A549 (cell line): ENCODE results near the gene ARMH1. TPM values are rescaled to one million over a fixed set of nuclear protein-coding genes. Genes with fewer than 3 reads are reported as not detected.

ENCODE experiments used
- ATAC-seq, 2 experiments: fragments of 200-7000 bp in 1 of 2; fragments of >200 bp in 1 of 2; cut with Nextera tagmentation in 1 of 2; cut with Tn5 transposase in 1 of 2; 3 replicates each; pipeline versions ENCODE4 v1.8.0 to v1.9.1; 2018 to 2020; ENCODE audit warnings: mild to moderate bottlenecking in 1 of 2, moderate library complexity in 1 of 2
- CTCF ChIA-PET: fragments of 300-600 bp; sonication (Branson Sonifier 250); formaldehyde crosslinking; extraction: SDS; loops from one replicate; lab custom pipeline; 2021; ENCODE audit warnings: antibody characterized with exemption, inconsistent platforms; lab: Yijun Ruan, JAX
- POLR2A ChIA-PET: fragments of 350-600 bp; formaldehyde crosslinking; extraction: SDS; loops from one replicate; lab custom pipeline; 2021; ENCODE audit warnings: antibody characterized with exemption, inconsistent platforms; lab: Yijun Ruan, JAX
- DNase-seq, 2 experiments: peaks; one replicate each; pipeline versions ENCODE4 v3.0.0 to v3.0.0-alpha.2; 2011 to 2016; ENCODE audit warnings: low read depth in 1 of 2, low spot score in 1 of 2
- FAIRE-seq: peaks from 2 replicates; lab custom pipeline; 2011; peaks lifted over from hg19 to GRCh38; lab: Jason Lieb, UNC
- H3K27ac ChIP-seq, 2 experiments: fragments of >200 bp; sonication (Bioruptor Twin); formaldehyde crosslinking; 3 replicates each; pipeline ENCODE4 v1.5.1; 2016 to 2017
- H3K4me1 ChIP-seq: fragments of >200 bp; sonication (Bioruptor Twin); formaldehyde crosslinking; 3 replicates; pipeline ENCODE4 v1.6.1; 2016
- H3K4me2 ChIP-seq: fragments of >200 bp; sonication (Bioruptor Twin); formaldehyde crosslinking; 3 replicates; pipeline ENCODE4 v1.6.1; 2016
- H3K4me3 ChIP-seq: fragments of >200 bp; sonication (Bioruptor Twin); formaldehyde crosslinking; 3 replicates; pipeline ENCODE4 v1.5.1; 2016
- H3K9me3 ChIP-seq: fragments of >200 bp; sonication (Bioruptor Twin); formaldehyde crosslinking; 3 replicates; pipeline ENCODE4 v1.6.1; 2016
- CEBPB ChIP-seq, 2 experiments: fragments of >200 bp in 1 of 2; sonication (Bioruptor Twin) in 1 of 2; formaldehyde crosslinking in 1 of 2; IDR thresholded peaks; 2 replicates each; pipeline ENCODE4 v1.6.1; 2012 to 2016
- CHD4 ChIP-seq: fragments of 200-600 bp; sonication (generic); IDR thresholded peaks from 2 replicates; pipeline ENCODE4 v1.6.1; 2016; ENCODE audit warnings: antibody characterized with exemption, mild to moderate bottlenecking, borderline replicate concordance
- EP300 ChIP-seq, 2 experiments: fragments of >200 bp; sonication (Bioruptor Twin); formaldehyde crosslinking; IDR thresholded peaks; 2 replicates in 1 of 2; 3 replicates in 1 of 2; pipeline ENCODE4 v1.6.1; 2016 to 2017
- ESRRA ChIP-seq: fragments of 150-350 bp; IDR thresholded peaks from 2 replicates; pipeline ENCODE4 v1.6.1; 2014; ENCODE audit warnings: mild to moderate bottlenecking, low read length, borderline replicate concordance
- FOSB ChIP-seq: fragments of 250-450 bp; sonication (Bioruptor Pico); IDR thresholded peaks from 2 replicates; pipeline ENCODE4 v1.5.0; 2020; ENCODE audit warnings: mild to moderate bottlenecking, moderate library complexity
- FOSL2 ChIP-seq, 2 experiments: fragments of 450-650 bp in 1 of 2; fragments of >200 bp in 1 of 2; sonication (Bioruptor Twin) in 1 of 2; formaldehyde crosslinking; IDR thresholded peaks; 2 replicates each; pipeline versions ENCODE4 v1.5.0 to v1.6.1; 2016 to 2020; ENCODE audit warnings: mild to moderate bottlenecking in 1 of 2, moderate library complexity in 1 of 2
- HDAC2 ChIP-seq: fragments of 200-600 bp; sonication (generic); IDR thresholded peaks from 2 replicates; pipeline ENCODE4 v1.6.1; 2016
- HEYL ChIP-seq: fragments of 250-450 bp; sonication (Bioruptor Pico); IDR thresholded peaks from 2 replicates; pipeline ENCODE4 v1.8.0; 2021; ENCODE audit warnings: mild to moderate bottlenecking, moderate library complexity
- HOXB13 ChIP-seq: fragments of 250-450 bp; sonication (Bioruptor Pico); IDR thresholded peaks from 2 replicates; pipeline ENCODE4 v1.5.0; 2020; ENCODE audit warnings: low read depth, mild to moderate bottlenecking, moderate library complexity
- KDM5A ChIP-seq: fragments of 200-600 bp; sonication (generic); IDR thresholded peaks from 2 replicates; pipeline ENCODE4 v1.6.1; 2016; ENCODE audit warnings: antibody characterized with exemption, mild to moderate bottlenecking
- MAFK ChIP-seq: fragments of 450-650 bp; IDR thresholded peaks from 2 replicates; pipeline ENCODE4 v1.6.1; 2014; ENCODE audit not compliant: partially characterized antibody
- MYC ChIP-seq: IDR thresholded peaks from 2 replicates; pipeline ENCODE4 v1.6.1; 2012; ENCODE audit warnings: mild to moderate bottlenecking, inconsistent platforms, low read length, improper control_type of control experiment, borderline replicate concordance
- NR3C1 ChIP-seq: fragments of >200 bp; sonication (Bioruptor Twin); formaldehyde crosslinking; IDR thresholded peaks from 3 replicates; pipeline ENCODE4 v1.6.1; 2017
- POLR2A ChIP-seq: IDR thresholded peaks from 2 replicates; pipeline ENCODE4 v1.6.1; 2012; ENCODE audit warnings: mild to moderate bottlenecking, low read length
- RCOR1 ChIP-seq: fragments of 150-350 bp; IDR thresholded peaks from 2 replicates; pipeline ENCODE4 v1.6.1; 2014; ENCODE audit warnings: antibody characterized with exemption, low read length, low read depth
- RNF2 ChIP-seq: fragments of 200-600 bp; sonication (generic); IDR thresholded peaks from 2 replicates; pipeline ENCODE4 v1.6.1; 2016; ENCODE audit warnings: low read depth, mild to moderate bottlenecking, antibody characterized with exemption, moderate library complexity, borderline replicate concordance
- TFCP2L1 ChIP-seq: fragments of 250-450 bp; sonication (Bioruptor Pico); IDR thresholded peaks from 2 replicates; pipeline ENCODE4 v1.5.0; 2021; ENCODE audit warnings: mild to moderate bottlenecking
- TP53 ChIP-seq: fragments of 250-450 bp; sonication (Bioruptor Pico); IDR thresholded peaks from 2 replicates; pipeline ENCODE4 v1.5.0; 2021; ENCODE audit warnings: mild to moderate bottlenecking, moderate library complexity
- WGBS: methylation state at CpG from one replicate; pipeline ENCODE4 v1.1.6; 2017; ENCODE audit errors: missing lambda C conversion rate; 5-methylcytosine and 5-hydroxymethylcytosine counted together
- polyA plus RNA-seq, 4 experiments: library from polyadenylated mRNA; depleted of rRNA in 3 of 4; stranded (reverse); fragments of >200 nt; fragmentation: RNase III in 1 of 4; extraction: RNeasy Plus Mini Kit Qiagen cat#74134 plus additional on column Dnase treatment in 1 of 4; gene quantifications; 2 replicates in 3 of 4; 3 replicates in 1 of 4; pipeline ENCODE4 v1.2.3, GENCODE V29; 2011 to 2017
- TF ChIP-seq, protein P1 (sequence below): IDR thresholded peaks from 2 replicates; pipeline ENCODE4 v1.6.1; 2012
- TF ChIP-seq, protein P2 (sequence below): fragments of 150-350 bp; IDR thresholded peaks from 2 replicates; pipeline ENCODE4 v1.6.1; 2014; ENCODE audit warnings: low read depth, mild to moderate bottlenecking, low read length
- TF ChIP-seq, protein P3 (sequence below): fragments of >200 bp; sonication (Bioruptor Twin); formaldehyde crosslinking; IDR thresholded peaks from 2 replicates; pipeline ENCODE4 v1.6.1; 2016
- TF ChIP-seq, protein P4 (sequence below): fragments of 450-650 bp; IDR thresholded peaks from 2 replicates; pipeline ENCODE4 v1.6.1; 2014; ENCODE audit warnings: antibody characterized with exemption

Gene ARMH1
- polyA plus RNA-seq, 2 of the 4 experiments (the other 2 are of a cell fraction) = 2.4 to 2.7 TPM

DNA sequence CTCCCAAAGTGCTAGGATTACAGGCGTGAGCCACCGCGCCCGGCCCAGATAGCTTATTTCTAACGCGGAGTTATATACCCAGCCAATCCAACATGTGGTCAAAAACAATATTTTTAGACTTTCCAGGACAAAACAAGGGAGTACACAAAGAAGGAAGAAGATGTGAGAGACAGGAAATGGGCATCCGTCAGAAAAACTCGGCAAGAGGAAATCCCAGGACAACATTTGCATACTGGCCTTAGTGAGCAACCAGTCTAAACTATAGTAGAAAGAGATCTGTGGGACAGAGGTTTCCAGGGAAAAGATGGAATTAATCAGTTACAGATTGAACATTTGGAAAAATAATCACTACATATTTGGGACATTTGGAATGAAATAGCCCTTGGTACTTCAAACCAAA is 11.4 kb downstream of the ARMH1 start:
- TF ChIP-seq MAFK (no peak), NR3C1 (no peak)
- CTCF ChIA-PET = no interaction called here
- ATAC-seq = no peak
- 96% methylated on average over 8 of the region's 8 CpGs for WGBS
- no peak for DNase-seq
- peaks cover 9% of the 10 kb centered on the region; the same call in 2 of the 3 replicates for H3K4me1 ChIP-seq
- POLR2A ChIA-PET = interaction anchor here (0.8 to 1.4 kb wide), 2 partner anchors 12 to 54 kb away, joined by 3 to 5 read pairs; partner anchors contain the start of genes ARMH1 and TMEM53
- no peak overlapping the region for H3K4me2 ChIP-seq
- H3K27ac ChIP-seq = no peak overlapping the region
- no peak for FAIRE-seq
- no peaks in the 10 kb centered on the region for H3K9me3 ChIP-seq
- no peak overlapping the region for H3K4me3 ChIP-seq

DNA sequence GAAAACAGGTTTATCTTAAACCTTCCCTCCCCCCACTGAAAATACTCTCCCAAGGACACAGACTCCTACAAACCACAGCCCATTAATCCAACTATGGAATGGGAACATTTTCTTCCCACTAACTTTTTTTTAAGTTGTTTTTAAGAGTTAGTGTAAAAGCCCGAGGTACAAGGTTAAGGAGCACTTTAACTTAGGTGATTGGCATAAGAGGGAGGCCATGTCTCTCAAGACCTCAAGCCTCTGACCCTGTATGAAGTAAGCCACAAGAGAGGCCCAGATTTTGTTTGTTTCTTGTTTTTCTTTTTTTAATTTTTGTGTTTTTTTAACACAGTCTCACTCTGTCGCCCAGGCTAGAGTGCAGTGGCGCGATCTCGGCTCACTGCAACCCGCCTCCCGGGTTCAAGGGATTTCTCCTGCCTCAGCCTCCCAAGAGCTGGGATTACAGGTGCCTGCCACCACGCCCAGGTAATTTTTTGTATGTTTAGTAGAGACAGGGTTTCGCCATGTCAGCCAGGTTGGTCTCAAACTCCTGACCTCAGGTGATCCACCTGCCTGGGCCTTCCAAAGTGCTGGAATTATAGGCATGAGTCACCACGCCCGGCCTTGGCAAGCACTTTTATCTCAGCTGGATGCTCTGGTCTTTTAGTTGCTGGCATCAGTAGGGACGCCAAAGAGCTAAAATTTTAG is 14.4 kb downstream of the ARMH1 start:
- Histone ChIP-seq H3K4me3 (no peak overlapping the region), H3K27ac (no peak overlapping the region), H3K4me2 (no peak overlapping the region), H3K4me1 (peaks cover 9% of the 10 kb centered on the region; the same call in 2 of the 3 replicates), H3K9me3 (no peaks in the 10 kb centered on the region)
- TF ChIP-seq, protein P1, sequence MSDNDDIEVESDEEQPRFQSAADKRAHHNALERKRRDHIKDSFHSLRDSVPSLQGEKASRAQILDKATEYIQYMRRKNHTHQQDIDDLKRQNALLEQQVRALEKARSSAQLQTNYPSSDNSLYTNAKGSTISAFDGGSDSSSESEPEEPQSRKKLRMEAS = no peak
- TF ChIP-seq ESRRA (no peak), RNF2 (no peak), HDAC2 (no peak), FOSB (no peak), CHD4 (no peak), TP53 (CRISPR knock-in tag) (no peak), MYC (no peak), HOXB13 (CRISPR knock-in tag) (no peak), RCOR1 (no peak), FOSL2 (IDR thresholded peaks at IDR 0.05) (no peak), FOSL2 (CRISPR knock-in tag; IDR thresholded peaks at IDR 0.05) (no peak), HEYL (CRISPR knock-in tag) (no peak), POLR2A (no peak), KDM5A (no peak), TFCP2L1 (CRISPR knock-in tag) (no peak), CEBPB (IDR thresholded peaks at IDR 0.05) (no peak)
- TF ChIP-seq, protein P2, sequence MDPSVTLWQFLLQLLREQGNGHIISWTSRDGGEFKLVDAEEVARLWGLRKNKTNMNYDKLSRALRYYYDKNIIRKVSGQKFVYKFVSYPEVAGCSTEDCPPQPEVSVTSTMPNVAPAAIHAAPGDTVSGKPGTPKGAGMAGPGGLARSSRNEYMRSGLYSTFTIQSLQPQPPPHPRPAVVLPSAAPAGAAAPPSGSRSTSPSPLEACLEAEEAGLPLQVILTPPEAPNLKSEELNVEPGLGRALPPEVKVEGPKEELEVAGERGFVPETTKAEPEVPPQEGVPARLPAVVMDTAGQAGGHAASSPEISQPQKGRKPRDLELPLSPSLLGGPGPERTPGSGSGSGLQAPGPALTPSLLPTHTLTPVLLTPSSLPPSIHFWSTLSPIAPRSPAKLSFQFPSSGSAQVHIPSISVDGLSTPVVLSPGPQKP = no peak
- TF ChIP-seq, protein P3, sequence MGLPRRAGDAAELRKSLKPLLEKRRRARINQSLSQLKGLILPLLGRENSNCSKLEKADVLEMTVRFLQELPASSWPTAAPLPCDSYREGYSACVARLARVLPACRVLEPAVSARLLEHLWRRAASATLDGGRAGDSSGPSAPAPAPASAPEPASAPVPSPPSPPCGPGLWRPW = no peak
- TF ChIP-seq, protein P4, sequence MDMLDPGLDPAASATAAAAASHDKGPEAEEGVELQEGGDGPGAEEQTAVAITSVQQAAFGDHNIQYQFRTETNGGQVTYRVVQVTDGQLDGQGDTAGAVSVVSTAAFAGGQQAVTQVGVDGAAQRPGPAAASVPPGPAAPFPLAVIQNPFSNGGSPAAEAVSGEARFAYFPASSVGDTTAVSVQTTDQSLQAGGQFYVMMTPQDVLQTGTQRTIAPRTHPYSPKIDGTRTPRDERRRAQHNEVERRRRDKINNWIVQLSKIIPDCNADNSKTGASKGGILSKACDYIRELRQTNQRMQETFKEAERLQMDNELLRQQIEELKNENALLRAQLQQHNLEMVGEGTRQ = no peak
- FAIRE-seq = no peak
- WGBS = 75% methylated on average over 12 of the region's 12 CpGs
- no peak for ATAC-seq
- no peak for DNase-seq
- ChIA-PET POLR2A (no interaction called here), CTCF (interaction anchor here (1.9 kb wide), 1 partner anchor 9 kb away, joined by 7 read pairs; no protein-coding TSS in a partner anchor)

DNA sequence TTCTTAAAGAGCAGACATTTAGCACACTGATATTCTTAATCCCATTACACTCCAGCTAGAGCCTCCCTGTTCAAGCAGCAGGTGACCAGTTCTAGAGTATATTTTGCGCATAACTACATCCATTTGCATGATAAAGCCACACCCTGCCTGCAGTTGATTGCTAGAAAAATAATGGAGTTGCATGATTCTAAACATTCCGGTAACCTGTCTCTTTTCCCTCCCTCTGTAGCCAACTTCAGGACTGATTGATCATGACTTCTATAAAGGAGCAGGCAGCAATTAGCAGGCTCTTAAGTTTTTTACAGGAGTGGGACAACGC is 14.9 kb downstream of the ARMH1 start:
- Histone ChIP-seq H3K27ac (no peak overlapping the region), H3K4me3 (no peak overlapping the region), H3K4me2 (no peak overlapping the region), H3K9me3 (no peaks in the 10 kb centered on the region), H3K4me1 (peaks cover 9% of the 10 kb centered on the region; the same call in 2 of the 3 replicates)
- no peak for TF ChIP-seq EP300 (IDR thresholded peaks at IDR 0.05)
- CTCF ChIA-PET = no interaction called here
- 100% methylated on average over 3 of the region's 3 CpGs for WGBS
- POLR2A ChIA-PET = no interaction called here
- FAIRE-seq (no peak), DNase-seq (no peak), ATAC-seq (no peak)
